ENCODE measurements around the gene TIMELESS.
"Not testable (repeated sequence)": the region's sequence is repeated elsewhere in the genome, so short reads cannot be mapped to it uniquely, and the experiment has no call there.

TIMELESS gene

DNA sequence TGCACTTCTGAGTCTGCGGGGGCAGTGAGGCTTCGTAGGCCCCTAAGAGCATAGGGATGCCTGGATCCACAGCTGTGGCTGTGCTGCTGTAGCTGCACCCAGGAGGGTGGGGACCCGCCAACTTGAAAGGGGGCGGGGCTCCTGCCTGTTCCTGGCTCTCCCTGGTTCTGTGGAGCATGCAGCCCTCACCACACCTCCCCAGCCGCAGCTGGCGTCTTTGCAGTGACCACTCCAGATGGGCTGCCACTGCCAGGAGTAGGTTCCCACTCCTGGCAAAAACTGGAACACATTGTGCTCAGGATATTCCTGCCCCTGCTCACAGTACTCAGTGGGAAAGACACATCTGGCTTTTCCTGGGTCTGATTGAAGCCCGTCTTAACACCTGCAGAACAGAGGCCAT lies 35.8 kb downstream of the TIMELESS start:
- no peak for FAIRE-seq
- DNase-seq (ENCODE audit: insufficient read length, low spot score) = no peak

DNA sequence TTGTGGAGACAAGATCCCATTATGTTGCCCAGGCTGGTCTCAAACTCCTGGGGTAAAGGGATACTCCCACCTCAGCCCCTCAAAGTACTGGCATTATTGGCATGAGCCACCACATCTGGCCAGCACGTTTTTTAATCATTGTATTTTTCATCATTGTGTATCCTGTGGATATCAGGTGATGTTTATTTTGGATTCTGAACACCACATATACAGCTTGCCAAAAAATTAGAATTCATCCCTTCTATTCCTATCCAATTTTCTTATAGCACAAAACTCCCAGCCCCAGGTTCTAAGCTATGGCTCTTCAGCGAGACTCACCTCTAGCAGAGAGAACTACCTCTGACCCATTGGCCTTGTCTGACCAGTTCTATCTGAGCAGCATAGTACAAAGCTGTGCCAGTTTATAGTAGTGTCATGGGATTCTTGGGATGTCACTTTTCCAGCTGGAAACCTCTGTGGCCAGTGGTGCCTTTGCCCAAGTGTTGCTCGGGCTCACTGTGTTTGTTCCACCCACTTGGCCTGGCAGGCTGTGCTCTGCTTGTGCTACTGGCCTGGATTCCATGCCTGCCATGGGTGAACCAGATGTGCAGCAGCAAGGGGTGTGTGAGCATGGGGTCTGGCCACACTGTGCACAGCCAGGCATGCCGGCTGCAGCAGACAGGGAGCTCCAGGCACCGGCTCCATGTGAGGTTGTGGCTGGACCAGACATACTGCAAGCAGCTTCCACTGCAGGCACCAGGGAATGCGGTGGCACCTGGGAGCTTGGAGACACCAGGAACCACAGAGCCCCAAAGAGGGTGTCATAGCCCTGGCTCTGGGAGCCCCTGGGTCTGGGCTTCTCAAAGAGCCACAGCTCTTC lies 37.2 kb downstream of the TIMELESS start:
- FAIRE-seq = no peak
- DNase-seq (ENCODE audit: insufficient read length, low spot score) = no peak

DNA sequence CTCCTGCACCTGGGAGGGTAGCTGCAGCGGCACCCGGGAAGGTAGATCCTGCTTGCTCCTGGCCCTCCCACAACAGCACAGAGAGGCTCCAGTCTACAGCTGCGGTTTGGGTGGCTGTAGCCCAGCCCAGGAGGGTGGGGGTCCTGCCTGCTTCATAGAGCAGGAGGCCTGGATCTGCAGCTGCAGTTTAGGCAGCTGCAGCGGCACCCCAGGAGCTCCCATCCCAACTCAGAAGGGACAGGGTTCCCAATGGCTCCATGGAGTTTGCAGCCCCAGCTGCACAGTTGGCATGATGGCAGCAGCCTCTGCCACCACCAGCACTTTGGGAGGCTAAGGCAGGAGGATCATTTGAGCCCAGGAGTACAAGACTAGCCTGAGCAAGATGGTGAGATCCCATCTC lies 38.5 kb downstream of the TIMELESS start:
- DNase-seq (ENCODE audit: insufficient read length, low spot score) (no peak), FAIRE-seq (no peak)

DNA sequence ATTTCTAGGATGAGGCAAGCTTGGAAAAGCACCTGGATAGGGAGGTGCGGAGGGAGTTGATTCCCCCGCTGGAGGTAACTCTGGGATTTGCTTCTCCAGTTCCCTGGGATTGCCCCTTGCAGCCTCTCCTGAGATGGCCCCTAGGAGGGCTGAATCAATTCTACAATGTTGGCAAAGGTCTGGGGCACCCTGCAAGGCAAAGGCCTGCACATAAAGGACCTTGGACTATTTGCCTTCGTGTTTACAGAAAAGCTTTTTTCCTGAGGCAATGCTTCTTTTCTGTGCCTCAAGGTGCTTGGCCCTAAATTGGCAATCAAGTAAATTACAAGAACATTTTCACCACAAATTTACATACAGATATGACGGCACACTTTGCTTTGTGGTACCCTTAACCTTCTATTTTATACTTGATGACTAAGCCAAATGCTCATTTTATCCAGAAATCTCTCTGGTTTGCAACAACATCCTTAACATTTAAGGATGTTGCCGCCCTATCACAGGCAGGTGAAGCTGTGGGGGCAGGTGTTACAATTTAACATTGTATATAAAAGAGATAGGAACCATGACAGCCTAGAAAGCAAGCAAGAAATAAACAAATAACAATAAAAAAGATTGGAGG lies 40.3 kb downstream of the TIMELESS start:
- FAIRE-seq = no peak

DNA sequence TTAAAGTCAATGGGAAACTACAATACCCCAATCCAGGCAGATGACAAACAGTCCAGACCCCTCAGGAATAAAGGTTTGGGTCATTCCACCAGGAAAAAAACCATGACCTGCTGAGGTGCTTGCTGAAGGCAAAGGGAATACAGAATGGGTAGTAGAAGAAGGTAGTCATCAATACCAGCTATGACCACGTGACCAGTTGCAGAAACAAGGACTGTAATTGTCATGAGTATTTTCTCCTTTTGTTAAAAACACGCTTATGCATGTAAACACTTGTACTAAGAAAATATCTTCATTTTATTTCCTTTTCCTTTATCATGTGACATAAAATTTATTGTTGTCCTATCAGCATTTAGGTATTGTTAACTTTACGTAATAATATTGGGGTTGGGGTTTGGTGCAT lies 45.0 kb downstream of the TIMELESS start:
- not testable (repeated sequence) for DNase-seq (ENCODE audit: insufficient read length, low spot score); FAIRE-seq

More for the DNA sequence above, 40.3 kb downstream of the TIMELESS start:
- DNase-seq (ENCODE audit: insufficient read length, low spot score) = no peak

DNA sequence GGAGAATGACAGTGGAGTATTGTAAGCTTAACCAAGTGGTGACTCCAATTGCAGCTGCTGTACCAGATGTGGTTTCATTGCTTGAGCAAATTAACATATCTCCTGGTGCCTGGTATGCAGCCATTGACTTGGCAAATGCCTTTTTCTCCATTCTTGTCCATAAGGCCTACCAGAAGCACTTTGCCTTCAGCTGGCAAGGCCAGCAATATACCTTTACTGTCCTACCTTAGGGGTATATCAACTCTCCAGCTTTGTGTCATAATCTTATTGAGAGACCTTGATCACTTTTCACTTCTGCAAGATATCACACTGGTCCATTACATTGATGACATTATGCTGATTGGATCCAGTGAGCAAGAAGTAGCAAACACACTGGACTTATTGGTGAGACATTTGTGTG lies 47.6 kb downstream of the TIMELESS start:
- DNase-seq (ENCODE audit: insufficient read length, low spot score); FAIRE-seq: not testable (repeated sequence)

DNA sequence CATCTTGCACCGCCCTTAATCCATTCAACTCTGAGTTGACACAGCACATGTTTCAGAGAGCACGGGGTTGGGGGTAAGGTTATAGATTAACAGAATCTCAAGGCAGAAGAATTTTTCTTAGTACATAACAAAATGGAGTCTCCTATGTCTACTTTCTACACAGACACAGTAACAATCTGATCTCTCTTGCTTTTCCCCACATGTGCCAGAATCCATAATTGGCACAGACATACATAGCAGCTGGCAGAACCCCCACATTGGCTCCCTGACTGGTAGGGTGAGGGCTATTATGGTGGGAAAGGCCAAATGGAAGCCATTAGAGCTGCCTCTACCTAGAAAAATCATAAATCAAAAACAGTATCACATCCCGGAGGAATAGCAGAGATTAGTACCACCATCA lies 48.1 kb downstream of the TIMELESS start:
- not testable (repeated sequence) for DNase-seq (ENCODE audit: insufficient read length, low spot score); FAIRE-seq

DNA sequence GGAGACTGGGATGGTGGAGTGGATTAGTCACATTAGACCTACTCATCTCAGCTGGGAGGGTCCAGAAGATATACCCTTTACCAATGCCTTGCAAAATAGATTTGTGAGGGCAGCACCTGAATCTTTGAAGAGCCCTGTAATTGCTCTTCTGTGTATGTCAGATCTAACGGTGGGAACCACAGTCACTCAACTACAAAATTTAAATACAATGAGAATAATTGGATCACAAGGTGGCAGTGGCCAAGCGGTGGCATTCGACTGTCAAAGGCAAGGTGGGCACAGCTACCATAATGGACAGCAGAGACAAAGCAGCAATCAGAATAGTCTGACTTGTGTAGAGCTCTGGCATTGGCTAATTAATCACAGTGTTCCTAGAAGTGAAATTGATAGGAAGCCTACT lies 49.8 kb downstream of the TIMELESS start:
- FAIRE-seq; DNase-seq (ENCODE audit: insufficient read length, low spot score): not testable (repeated sequence)

DNA sequence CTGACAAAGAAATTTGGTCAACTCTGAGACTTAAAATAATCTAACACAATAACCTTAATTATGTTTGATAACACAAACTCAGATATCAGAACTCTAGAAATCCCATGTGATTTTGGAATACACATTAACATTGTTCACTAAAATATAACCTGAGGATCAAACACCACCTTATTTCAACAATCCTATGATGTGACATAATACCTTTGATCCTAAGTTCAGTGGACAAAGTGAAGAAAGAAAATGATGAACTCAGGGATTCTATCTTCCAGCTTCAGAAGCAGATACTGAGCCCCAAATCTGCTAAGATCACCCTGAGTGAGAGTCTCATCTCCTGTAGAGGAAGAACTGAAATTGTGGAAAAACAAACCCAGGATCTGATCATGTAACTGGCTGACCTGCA lies 50.9 kb downstream of the TIMELESS start:
- no peak for FAIRE-seq
- DNase-seq (ENCODE audit: insufficient read length, low spot score) = no peak

DNA sequence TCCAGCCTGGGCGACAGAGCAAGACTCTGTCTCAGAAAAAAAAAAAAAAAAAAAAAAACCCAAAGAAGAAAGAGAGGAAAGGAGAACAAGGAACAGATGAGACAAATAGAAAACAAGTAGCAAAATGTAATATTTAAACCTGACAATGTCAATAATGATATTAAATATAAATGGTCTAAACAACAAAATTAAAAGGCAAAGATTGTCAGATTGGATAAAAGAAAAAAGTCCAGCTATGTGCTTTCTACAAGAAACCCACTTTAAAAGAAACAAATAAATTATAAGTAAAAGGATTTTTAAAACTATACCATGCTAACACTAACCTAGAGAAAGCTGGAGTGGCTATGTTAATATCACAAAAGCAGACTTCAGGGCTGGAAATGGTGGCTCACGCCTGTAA lies 56.9 kb downstream of the TIMELESS start:
- no peak for DNase-seq (ENCODE audit: insufficient read length, low spot score)
- FAIRE-seq = no peak

DNA sequence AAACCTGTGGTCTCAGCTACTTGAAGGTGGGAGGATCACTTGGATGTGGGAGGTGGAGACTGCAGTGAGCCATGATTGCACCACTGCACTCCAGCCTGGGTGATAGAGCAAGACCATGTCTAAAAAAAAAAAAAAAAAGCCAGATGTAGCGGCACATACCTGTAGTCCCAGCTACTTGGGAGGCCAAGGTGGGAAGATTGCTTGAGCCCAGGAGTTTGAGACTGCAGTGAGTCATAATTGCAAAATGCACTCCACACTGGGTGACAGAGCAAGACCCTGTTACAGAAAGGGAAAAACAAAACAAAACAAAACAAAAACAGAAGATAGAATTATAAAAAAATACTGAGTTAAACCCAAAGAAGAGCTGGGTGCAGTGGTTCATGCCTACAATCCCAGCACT lies 57.5 kb downstream of the TIMELESS start:
- DNase-seq (ENCODE audit: insufficient read length, low spot score) (no peak), FAIRE-seq (no peak)

DNA sequence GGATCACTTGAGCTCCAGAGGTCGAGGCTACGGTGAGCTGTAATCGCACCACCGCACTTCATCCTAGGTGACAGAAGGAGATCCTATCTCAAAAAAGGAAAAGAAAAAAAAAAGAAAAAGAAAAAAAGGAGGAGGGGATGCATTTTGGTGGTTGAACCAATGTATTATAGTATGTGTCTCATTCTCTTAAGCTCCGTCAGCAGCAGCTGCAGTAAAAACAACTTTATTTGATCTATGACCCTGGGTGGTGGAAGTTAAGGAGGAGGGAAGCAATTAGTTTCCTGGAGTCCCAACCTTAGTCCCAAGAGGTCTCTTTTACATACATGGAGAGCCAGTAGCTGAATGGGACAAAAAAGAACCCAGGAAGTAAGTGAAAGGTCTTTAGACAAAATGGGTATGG lies 59.8 kb downstream of the TIMELESS start:
- DNase-seq (ENCODE audit: insufficient read length, low spot score) (no peak), FAIRE-seq (no peak)

DNA sequence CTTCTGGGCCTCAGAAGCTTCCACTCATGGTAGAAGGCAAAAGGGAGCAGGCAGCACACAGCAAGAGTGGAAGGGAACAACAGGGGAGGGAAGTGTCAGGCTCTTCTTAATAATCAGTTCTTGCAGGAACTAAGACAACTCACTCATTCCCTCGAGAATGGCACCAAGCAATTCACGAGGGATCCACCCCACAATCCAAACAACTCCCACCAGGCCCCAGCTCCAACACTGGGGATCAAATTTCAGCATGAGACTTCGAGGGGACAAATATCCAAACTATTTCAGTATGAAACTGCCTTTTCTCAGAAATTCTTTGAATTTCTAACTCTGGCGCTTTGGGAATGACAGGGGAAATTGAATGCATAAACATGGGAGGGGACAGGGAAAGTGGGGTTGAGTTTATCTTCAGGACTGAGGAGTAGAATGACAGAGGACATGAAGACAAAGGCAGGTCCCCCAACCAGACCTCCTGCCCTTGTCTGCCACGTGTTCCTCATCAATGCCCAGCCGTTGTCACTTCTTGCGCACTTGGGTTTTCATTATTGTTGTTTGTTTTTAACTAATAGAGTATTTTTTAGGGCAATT lies 62.0 kb downstream of the TIMELESS start:
- DNase-seq (ENCODE audit: insufficient read length, low spot score) = peak; percentile 26
- no peak for FAIRE-seq

DNA sequence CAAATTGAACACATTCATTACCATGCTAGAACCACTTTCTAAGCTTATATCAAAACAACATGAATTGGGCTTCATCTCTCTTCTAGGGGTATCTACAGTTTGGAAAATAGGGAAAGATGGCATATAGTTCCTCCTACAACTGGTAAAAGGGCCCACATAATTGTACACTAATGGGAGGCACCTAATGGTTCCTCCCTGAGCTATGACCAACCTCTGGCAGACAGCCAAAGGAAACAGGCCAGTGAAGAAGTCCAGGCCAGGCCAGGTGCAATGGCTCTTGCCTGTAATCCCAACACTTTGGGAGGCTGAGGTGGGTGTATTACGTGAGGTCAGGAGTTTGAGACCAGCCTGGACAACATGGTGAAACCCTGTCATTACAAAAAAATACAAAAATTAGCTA lies 63.4 kb downstream of the TIMELESS start:
- FAIRE-seq (no peak), DNase-seq (ENCODE audit: insufficient read length, low spot score) (no peak)

DNA sequence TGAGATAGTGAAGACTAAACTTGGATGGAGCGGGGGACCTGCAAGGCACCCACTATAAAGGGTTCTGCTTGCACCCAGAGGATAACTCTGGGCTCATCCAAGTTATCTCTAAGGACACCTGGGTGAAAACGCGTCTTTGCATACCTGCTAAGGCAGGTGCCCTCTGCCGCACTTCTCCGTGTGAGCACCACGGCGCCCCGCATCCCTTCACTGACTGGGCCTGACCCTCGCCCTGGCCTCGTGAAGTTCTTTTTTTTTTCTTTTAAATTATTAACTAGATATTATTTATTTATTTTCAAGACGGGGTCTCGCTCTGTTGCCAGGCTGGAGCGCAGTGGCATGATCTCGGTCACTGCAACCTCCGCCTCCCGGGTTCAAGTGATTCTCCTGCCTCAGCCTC lies 66.6 kb downstream of the TIMELESS start:
- FAIRE-seq (no peak), DNase-seq (ENCODE audit: insufficient read length, low spot score) (no peak)

DNA sequence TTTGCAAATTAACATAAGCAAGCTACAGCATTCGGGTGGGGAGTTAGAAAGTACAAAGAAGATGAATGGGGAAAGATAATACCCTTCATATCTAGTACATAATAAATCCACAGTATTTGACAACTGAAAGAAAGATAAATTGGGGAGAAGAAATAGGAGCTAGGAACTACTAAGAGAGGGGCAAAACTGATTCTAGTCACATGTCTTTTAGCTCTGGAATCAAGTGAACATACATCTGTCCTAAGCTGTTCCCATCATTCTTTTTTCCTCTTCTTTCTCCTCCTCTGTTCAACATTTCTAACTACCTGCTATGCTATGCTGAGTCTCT lies 71.3 kb downstream of the TIMELESS start:
- FAIRE-seq (no peak), DNase-seq (ENCODE audit: insufficient read length, low spot score) (no peak)

DNA sequence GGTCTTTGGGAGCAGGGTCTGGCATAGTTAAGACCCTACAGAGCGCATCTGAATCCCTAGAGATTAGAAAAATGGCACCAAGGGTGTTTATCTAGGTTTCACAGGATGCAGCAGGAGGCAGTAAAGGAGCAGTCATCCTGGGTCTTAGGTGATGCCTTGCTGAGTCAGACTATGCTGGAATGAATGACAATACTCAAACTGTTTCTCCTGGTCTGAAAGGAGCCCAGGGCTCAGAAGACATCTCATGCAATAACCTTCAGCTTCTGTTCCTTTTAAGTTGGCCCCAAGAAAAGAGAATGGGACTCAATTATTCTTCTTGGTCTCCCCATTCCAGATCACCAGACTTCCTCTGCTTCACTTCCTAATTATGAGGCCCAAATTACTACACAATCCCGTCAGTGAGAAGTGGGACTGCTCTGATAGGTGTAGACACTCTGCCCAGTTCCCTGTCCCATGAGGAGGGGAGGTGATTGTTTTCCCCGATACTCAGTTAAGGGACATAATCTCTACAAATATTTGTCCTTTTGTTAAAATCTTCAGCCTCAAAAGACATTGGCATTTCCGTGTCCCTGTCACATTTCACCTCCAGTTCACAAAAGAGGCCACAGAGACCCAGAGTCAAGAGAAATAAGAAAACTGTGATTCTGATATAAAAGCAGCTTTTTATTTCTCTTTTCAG lies 71.8 kb downstream of the TIMELESS start:
- FAIRE-seq (no peak), DNase-seq (ENCODE audit: insufficient read length, low spot score) (peak; percentile 29)

DNA sequence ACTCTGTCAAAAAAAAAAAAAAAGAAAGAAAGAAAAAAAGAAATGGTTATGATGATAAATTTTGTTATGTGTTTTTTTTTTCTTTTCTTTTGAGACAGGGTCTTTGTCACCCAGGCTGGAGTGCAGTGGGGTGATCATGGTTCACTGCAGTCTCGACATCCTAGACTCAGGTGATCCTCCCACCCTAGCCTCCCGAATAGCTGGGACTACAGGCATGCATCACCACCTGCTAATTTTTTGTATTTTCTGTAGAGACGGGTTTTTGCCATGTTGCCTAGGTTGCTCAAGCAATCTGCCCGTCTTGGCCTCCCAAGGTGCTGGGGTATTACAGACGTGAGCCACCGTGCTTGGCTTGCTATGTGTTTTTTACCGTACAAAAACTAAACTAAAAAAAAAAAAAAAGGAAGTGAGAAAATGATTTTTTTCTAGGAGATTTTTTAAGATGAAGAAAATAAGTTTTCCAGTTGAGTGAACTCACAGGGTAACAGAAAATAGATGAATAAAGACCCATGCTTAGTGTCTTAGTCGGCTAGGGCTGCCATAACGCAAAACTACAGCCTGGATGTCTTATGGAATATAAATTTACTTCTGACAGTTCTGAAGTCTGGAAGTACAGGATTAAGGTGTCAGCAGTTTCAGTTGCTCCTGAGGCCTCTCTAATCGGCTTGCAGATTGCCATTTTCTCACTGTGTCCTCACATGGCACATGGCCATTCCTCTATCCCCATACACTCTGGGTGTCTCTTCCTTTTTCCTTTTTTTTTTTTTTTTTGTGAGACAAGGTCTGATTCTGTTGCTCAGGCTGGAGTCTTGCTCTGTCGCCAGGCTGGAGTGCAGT lies 73.4 kb downstream of the TIMELESS start:
- FAIRE-seq (no peak), DNase-seq (ENCODE audit: insufficient read length, low spot score) (no peak)

DNA sequence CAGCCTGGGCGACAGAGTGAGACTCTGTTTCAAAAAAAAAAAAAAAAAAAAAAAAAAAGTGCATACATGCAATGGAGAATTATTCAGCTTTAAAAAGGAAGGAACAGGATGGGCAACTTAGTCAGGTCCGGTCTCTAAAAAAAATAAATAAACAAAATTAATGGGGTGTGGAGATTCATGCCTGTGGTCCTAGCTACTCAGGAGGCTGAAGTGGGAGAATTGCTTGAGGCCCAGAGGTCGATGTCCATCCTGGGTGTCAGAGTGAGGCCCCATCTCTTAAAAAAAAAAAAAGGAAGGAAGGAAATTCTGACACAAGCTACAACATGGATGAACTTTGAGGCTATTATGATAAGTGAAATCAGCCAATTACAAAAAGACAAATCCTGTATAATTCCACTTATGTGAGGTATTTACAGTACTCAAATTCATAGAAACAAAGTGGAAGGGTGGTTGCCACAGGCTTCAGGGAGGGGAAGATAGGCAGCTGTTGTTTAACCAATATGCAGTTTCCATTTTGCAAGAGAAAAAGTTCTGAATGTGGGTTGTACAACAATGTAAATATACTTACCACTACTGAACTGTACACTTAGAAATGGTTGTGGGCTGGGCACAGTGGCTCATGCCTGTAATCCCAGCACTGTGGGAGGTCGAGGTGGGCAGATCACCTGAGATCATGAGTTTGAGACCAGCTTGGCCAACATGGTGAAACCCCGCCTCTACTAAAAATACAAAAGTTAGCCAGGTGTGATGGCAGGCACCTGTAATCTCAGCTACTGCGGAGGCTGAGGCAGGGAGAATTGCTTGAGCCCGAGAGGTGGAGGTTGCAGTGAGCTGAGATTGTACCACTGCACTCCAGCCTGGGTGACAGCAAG lies 74.3 kb downstream of the TIMELESS start:
- DNase-seq (ENCODE audit: insufficient read length, low spot score) (no peak), FAIRE-seq (no peak)

DNA sequence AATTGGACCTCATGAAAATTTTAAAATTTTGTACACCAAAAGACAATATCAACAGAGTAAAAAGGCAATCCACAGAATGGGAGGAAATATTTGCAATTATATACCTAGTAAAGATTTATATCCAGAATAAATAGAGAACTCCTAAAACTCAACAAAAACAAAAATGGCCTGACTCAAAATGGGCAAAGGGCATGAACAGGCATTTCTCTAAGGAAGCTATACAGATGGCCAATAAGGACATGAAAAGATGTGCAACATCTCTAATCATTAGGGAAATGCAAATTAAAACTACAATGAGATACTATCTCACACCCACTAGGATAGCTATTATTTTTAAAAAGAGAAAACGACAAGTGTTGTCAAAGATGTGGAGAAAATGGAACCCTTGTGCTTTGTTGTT lies 75.7 kb downstream of the TIMELESS start:
- no peak for FAIRE-seq
- DNase-seq (ENCODE audit: insufficient read length, low spot score) = no peak
